HEK293 (cell line): ENCODE results near the gene LEUTX.

Source experiments
- KLF16 ChIP-seq: fragments of 450-650 bp; formaldehyde crosslinking; IDR thresholded peaks from 2 replicates; pipeline ENCODE4 v1.5.1; 2017; ENCODE audit warnings: missing biosample characterization, missing genetic modification characterization
- REST ChIP-seq: fragments of 450-650 bp; formaldehyde crosslinking; IDR thresholded peaks from 2 replicates; pipeline ENCODE4 v1.5.1; 2016; ENCODE audit warnings: missing biosample characterization, missing genetic modification characterization
- ZBTB1 ChIP-seq: fragments of 450-650 bp; formaldehyde crosslinking; IDR thresholded peaks from 2 replicates; pipeline ENCODE4 v1.5.1; 2016; ENCODE audit warnings: missing biosample characterization, missing genetic modification characterization
- ZFP37 ChIP-seq: fragments of 450-650 bp; formaldehyde crosslinking; IDR thresholded peaks from 2 replicates; pipeline ENCODE4 v1.5.1; 2016; ENCODE audit warnings: missing biosample characterization, missing genetic modification characterization
- ZIC2 ChIP-seq: fragments of 450-650 bp; formaldehyde crosslinking; IDR thresholded peaks from 2 replicates; pipeline ENCODE4 v1.5.1; 2016; ENCODE audit warnings: missing biosample characterization, missing genetic modification characterization
- ZNF274 ChIP-seq, 2 experiments: fragments of 200-500 bp in 1 of 2; fragments of 450-650 bp in 1 of 2; sonication (Bioruptor generic) in 1 of 2; formaldehyde crosslinking in 1 of 2; IDR thresholded peaks; 2 replicates each; pipeline versions ENCODE4 v1.5.1 to v1.6.1; 2014 to 2016; ENCODE audit warnings: borderline replicate concordance in 1 of 2, inconsistent platforms in 1 of 2, low read length in 1 of 2, missing biosample characterization in 1 of 2, missing genetic modification characterization in 1 of 2
- ZNF398 ChIP-seq: fragments of 450-650 bp; formaldehyde crosslinking; IDR thresholded peaks from 2 replicates; pipeline ENCODE4 v1.5.1; 2017; ENCODE audit warnings: missing biosample characterization, missing genetic modification characterization
- ZNF510 ChIP-seq: fragments of 450-650 bp; formaldehyde crosslinking; IDR thresholded peaks from 2 replicates; pipeline ENCODE4 v1.5.1; 2018; ENCODE audit warnings: mild to moderate bottlenecking, missing genetic modification characterization, missing biosample characterization; ENCODE audit not compliant: insufficient replicate concordance
- ZNF558 ChIP-seq: fragments of 450-650 bp; formaldehyde crosslinking; IDR thresholded peaks from 2 replicates; pipeline ENCODE4 v1.5.1; 2016; ENCODE audit warnings: missing biosample characterization, missing genetic modification characterization
- ZNF571 ChIP-seq: fragments of 450-650 bp; formaldehyde crosslinking; IDR thresholded peaks from 2 replicates; pipeline ENCODE4 v1.5.0; 2017; ENCODE audit warnings: missing biosample characterization, missing genetic modification characterization
- ZNF600 ChIP-seq: fragments of 450-650 bp; formaldehyde crosslinking; IDR thresholded peaks from 2 replicates; pipeline ENCODE4 v1.5.1; 2016; ENCODE audit warnings: missing biosample characterization, missing genetic modification characterization
- ZNF843 ChIP-seq: fragments of 450-650 bp; formaldehyde crosslinking; IDR thresholded peaks from 2 replicates; pipeline ENCODE4 v1.5.1; 2016; ENCODE audit warnings: missing biosample characterization, missing genetic modification characterization
- ZSCAN30 ChIP-seq: fragments of 450-650 bp; IDR thresholded peaks from 2 replicates; pipeline ENCODE4 v1.5.1; 2018; ENCODE audit warnings: missing biosample characterization, mild to moderate bottlenecking, missing genetic modification characterization, moderate library complexity
- TF ChIP-seq, protein P1 (sequence below): fragments of 450-650 bp; formaldehyde crosslinking; IDR thresholded peaks from 2 replicates; pipeline ENCODE4 v1.5.1; 2016; ENCODE audit warnings: missing biosample characterization, missing genetic modification characterization

DNA sequence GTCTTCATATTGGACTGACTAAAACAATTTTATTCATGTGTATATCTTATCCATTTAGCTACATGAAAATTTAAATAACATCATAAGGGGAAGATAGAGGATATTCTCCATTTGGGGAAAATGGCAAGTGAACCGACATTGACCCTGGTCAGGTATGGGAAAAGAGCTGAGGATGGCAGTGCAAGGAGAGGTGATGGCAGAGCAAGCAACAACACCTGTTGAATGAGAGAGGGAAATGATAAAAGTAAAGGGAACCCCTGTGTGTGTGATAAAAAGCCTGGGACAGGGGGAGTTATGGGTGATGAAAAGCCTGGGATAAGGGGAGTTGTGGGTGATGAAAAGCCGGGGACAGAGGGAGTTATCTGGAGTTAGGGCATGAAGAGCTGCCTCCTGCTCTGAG lies 44.8 kb upstream of the LEUTX start:
- no peak for TF ChIP-seq ZNF843 (tag by site-specific recombination)
- TF ChIP-seq ZNF558 (tag by site-specific recombination), result no peak
- TF ChIP-seq ZIC2, result no peak
- TF ChIP-seq ZNF600 (tag by site-specific recombination), result no peak
- TF ChIP-seq ZNF274 (IDR thresholded peaks at IDR 0.05; ENCODE audit: low read length), result no peak
- TF ChIP-seq ZNF274 (tag by site-specific recombination; IDR thresholded peaks at IDR 0.05; ENCODE audit: borderline replicate concordance), result no peak
- TF ChIP-seq, protein P1, sequence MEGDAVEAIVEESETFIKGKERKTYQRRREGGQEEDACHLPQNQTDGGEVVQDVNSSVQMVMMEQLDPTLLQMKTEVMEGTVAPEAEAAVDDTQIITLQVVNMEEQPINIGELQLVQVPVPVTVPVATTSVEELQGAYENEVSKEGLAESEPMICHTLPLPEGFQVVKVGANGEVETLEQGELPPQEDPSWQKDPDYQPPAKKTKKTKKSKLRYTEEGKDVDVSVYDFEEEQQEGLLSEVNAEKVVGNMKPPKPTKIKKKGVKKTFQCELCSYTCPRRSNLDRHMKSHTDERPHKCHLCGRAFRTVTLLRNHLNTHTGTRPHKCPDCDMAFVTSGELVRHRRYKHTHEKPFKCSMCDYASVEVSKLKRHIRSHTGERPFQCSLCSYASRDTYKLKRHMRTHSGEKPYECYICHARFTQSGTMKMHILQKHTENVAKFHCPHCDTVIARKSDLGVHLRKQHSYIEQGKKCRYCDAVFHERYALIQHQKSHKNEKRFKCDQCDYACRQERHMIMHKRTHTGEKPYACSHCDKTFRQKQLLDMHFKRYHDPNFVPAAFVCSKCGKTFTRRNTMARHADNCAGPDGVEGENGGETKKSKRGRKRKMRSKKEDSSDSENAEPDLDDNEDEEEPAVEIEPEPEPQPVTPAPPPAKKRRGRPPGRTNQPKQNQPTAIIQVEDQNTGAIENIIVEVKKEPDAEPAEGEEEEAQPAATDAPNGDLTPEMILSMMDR, result no peak
- no peak for TF ChIP-seq ZBTB1 (tag by site-specific recombination)
- TF ChIP-seq ZFP37 (tag by site-specific recombination), result no peak
- TF ChIP-seq REST (tag by site-specific recombination), result no peak
- no peak for TF ChIP-seq ZNF398 (tag by site-specific recombination)
- TF ChIP-seq ZNF510, result no peak
- TF ChIP-seq KLF16 (tag by site-specific recombination), result no peak
- TF ChIP-seq ZSCAN30, result no peak
- no peak for TF ChIP-seq ZNF571 (tag by site-specific recombination)
